Lung (tissue), 12 donors: ENCODE results near the gene ZFP91. TPM values are rescaled to one million over a fixed set of nuclear protein-coding genes. Genes with fewer than 3 reads are reported as not detected.

Experiments
- ATAC-seq: fragments of 200-7000 bp; cut with Tn5 transposase; one replicate; pipeline ENCODE4 v1.9.1; 2020; ENCODE audit warnings: moderate number of reproducible peaks; ENCODE audit not compliant: insufficient read depth, low FRiP score
- DNase-seq, 3 donors: peaks; one replicate each; pipeline ENCODE4 v3.0.0-alpha.2; 2013 to 2017
- H3K27ac ChIP-seq, 2 donors: one replicate each; pipeline ENCODE4 v1.5.1; 2013; ENCODE audit warnings: mild to moderate bottlenecking in 2 of 2, moderate library complexity in 2 of 2, control low read depth in 1 of 2, inconsistent platforms in 1 of 2, low read depth in 1 of 2, low read length in 1 of 2
- H3K27me3 ChIP-seq, 3 donors: one replicate each; pipeline ENCODE4 v1.5.1; 2013; ENCODE audit warnings: low read length in 2 of 3; ENCODE audit not compliant: control insufficient read depth in 3 of 3, insufficient read depth in 3 of 3
- H3K36me3 ChIP-seq, 4 donors: one replicate each; pipeline ENCODE4 v1.5.1; 2013; ENCODE audit warnings: low read length in 4 of 4, mild to moderate bottlenecking in 1 of 4, moderate library complexity in 1 of 4; ENCODE audit not compliant: control insufficient read depth in 4 of 4, insufficient read depth in 4 of 4
- H3K4me1 ChIP-seq, 5 donors: one replicate each; pipeline ENCODE4 v1.5.1; 2013; ENCODE audit warnings: low read length in 5 of 5, mild to moderate bottlenecking in 2 of 5, moderate library complexity in 1 of 5; ENCODE audit not compliant: control insufficient read depth in 5 of 5, insufficient read depth in 5 of 5
- H3K4me3 ChIP-seq: one replicate; pipeline ENCODE4 v1.5.1; 2013; ENCODE audit warnings: mild to moderate bottlenecking, control low read depth, moderate library complexity
- H3K9ac ChIP-seq, 2 donors: one replicate each; pipeline ENCODE4 v1.5.1; 2013; ENCODE audit warnings: low read length in 2 of 2, control low read depth in 1 of 2; ENCODE audit not compliant: insufficient read depth in 1 of 2
- H3K9me3 ChIP-seq, 4 donors: one replicate each; pipeline ENCODE4 v1.5.1; 2013; ENCODE audit warnings: low read length in 3 of 4, mild to moderate bottlenecking in 1 of 4, moderate library complexity in 1 of 4; ENCODE audit not compliant: control insufficient read depth in 4 of 4, insufficient read depth in 3 of 4
- CTCF ChIP-seq: IDR thresholded peaks from 2 replicates; pipeline ENCODE4 v1.5.1; 2012; ENCODE audit warnings: mild to moderate bottlenecking; ENCODE audit errors: control extremely low read depth, extremely low read depth
- WGBS, 2 donors: extraction: QIAGEN DNeasy Blood & Tissue Kit; methylation state at CpG; one replicate each; pipeline ENCODE4 v1.1.7; 2013; 5-methylcytosine and 5-hydroxymethylcytosine counted together
- polyA plus RNA-seq, 2 donors: library from polyadenylated mRNA; stranded (reverse); fragments of 200-250 nt; gene quantifications; one replicate each; pipeline ENCODE4 v1.2.1, GENCODE V29; 2013
- total RNA-seq, 2 donors: library from RNA; depleted of rRNA in 1 of 2; stranded (reverse); fragments of >200 nt in 1 of 2; gene quantifications; one replicate each; pipeline ENCODE4 v1.2.1, GENCODE V29; 2014 to 2021
- donor health status: control.
- donor health status: control.
- donor health status: Bipolar disorder and iron deficiency.
- donor health status: healthy.
- donor health status: DM: yes; HTN: yes; CAD: no.

Gene ZFP91
- total and polyA plus RNA-seq, 4 donors, result 11.1 to 47.0 (median 31.2) TPM

GRCh38 chr11:58626934-58627483, 48.1 kb downstream of the ZFP91 start:
- 74 to 78% methylated on average over 4 of the region's 4 CpGs for WGBS, 2 donors
- Histone ChIP-seq H3K4me1 (peaks cover 0 to 14% (median 0%) of the 10 kb centered on the region in 5 donors), H3K9me3 (no peaks in the 10 kb centered on the region), H3K36me3 (peaks cover 12 to 26% (median 16%) of the 10 kb centered on the region in 4 donors), H3K27ac (no peak overlapping the region), H3K9ac (no peak overlapping the region), H3K4me3 (no peak overlapping the region), H3K27me3 (no peaks in the 10 kb centered on the region)
- TF ChIP-seq CTCF, result no peak
- no peak for DNase-seq
- ATAC-seq, result no peak

- ATAC-seq (no peak), DNase-seq (no peak)
- Histone ChIP-seq H3K9ac (no peak overlapping the region), H3K27ac (no peak overlapping the region), H3K4me3 (no peak overlapping the region), H3K9me3 (no peaks in the 10 kb centered on the region), H3K27me3 (no peaks in the 10 kb centered on the region), H3K36me3 (peaks cover 5 to 19% (median 12%) of the 10 kb centered on the region in 4 donors), H3K4me1 (peaks cover 0 to 7% (median 0%) of the 10 kb centered on the region in 5 donors)
- 84 to 94% methylated on average over 3 of the region's 3 CpGs for WGBS, 2 donors
- TF ChIP-seq CTCF, result no peak
Measured at GRCh38 chr11:58628446-58628845, 49.6 kb downstream of the ZFP91 start.

- Histone ChIP-seq H3K9me3 (no peaks in the 10 kb centered on the region), H3K27ac (no peak overlapping the region), H3K27me3 (no peaks in the 10 kb centered on the region), H3K9ac (no peak overlapping the region), H3K4me1 (peaks cover 0 to 7% (median 0%) of the 10 kb centered on the region in 5 donors), H3K4me3 (no peak overlapping the region), H3K36me3 (peaks cover 0 to 13% (median 3%) of the 10 kb centered on the region in 4 donors)
- 24 to 43% methylated on average over 2 of the region's 2 CpGs for WGBS, 2 donors
- no peak for ATAC-seq
- peak; percentile 12 for TF ChIP-seq CTCF
- DNase-seq, result peak in 2 of 3 donors; percentile 29 to 35
Measured at GRCh38 chr11:58629857-58630256, 51.0 kb downstream of the ZFP91 start.

- Histone ChIP-seq H3K9ac (no peak overlapping the region), H3K27ac (no peak overlapping the region), H3K27me3 (no peaks in the 10 kb centered on the region), H3K9me3 (no peaks in the 10 kb centered on the region), H3K36me3 (no peaks in the 10 kb centered on the region), H3K4me1 (peaks cover 0 to 7% (median 0%) of the 10 kb centered on the region in 5 donors), H3K4me3 (no peak overlapping the region)
- no peak for DNase-seq
- no peak for TF ChIP-seq CTCF
- ATAC-seq, result no peak
- WGBS, 2 donors, result 90 to 92% methylated on average over 3 of the region's 3 CpGs
Measured at GRCh38 chr11:58631378-58631777, 52.5 kb downstream of the ZFP91 start.
